GM12878 (cell line): ENCODE results near the gene CCDC88C.

Experiments
- RCOR1 ChIP-seq: conservative IDR thresholded peaks from 2 replicates; pipeline ENCODE4 v1.6.1; 2012; ENCODE audit warnings: low read depth, low read length, improper control_type of control experiment
- TAF1 ChIP-seq: IDR thresholded peaks from 2 replicates; pipeline ENCODE4 v1.6.1; 2011; ENCODE audit warnings: mild to moderate bottlenecking, low read depth, low read length, borderline replicate concordance
- TF ChIP-seq, protein P1 (sequence below), 3 experiments: IDR thresholded peaks in 2 of 3; conservative IDR thresholded peaks in 1 of 3; 2 replicates each; pipeline ENCODE4 v1.5.1; 2011; ENCODE audit warnings: low read depth in 3 of 3, low read length in 3 of 3, mild to moderate bottlenecking in 3 of 3, control low read depth in 2 of 3, moderate library complexity in 2 of 3, inconsistent platforms in 1 of 3, mixed read lengths in 1 of 3; ENCODE audit not compliant: control insufficient read depth in 2 of 3, insufficient read depth in 1 of 3; ENCODE audit errors: extremely low read depth in 1 of 3

- no peak for TF ChIP-seq RCOR1
- TF ChIP-seq, protein P1, sequence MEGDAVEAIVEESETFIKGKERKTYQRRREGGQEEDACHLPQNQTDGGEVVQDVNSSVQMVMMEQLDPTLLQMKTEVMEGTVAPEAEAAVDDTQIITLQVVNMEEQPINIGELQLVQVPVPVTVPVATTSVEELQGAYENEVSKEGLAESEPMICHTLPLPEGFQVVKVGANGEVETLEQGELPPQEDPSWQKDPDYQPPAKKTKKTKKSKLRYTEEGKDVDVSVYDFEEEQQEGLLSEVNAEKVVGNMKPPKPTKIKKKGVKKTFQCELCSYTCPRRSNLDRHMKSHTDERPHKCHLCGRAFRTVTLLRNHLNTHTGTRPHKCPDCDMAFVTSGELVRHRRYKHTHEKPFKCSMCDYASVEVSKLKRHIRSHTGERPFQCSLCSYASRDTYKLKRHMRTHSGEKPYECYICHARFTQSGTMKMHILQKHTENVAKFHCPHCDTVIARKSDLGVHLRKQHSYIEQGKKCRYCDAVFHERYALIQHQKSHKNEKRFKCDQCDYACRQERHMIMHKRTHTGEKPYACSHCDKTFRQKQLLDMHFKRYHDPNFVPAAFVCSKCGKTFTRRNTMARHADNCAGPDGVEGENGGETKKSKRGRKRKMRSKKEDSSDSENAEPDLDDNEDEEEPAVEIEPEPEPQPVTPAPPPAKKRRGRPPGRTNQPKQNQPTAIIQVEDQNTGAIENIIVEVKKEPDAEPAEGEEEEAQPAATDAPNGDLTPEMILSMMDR (IDR thresholded peaks at IDR 0.05 in 2 of 3, conservative IDR thresholded peaks at IDR 0.05 in 1 of 3; ENCODE audit: control insufficient read depth in 2 of 3, extremely low read depth in 1 of 3, insufficient read depth in 1 of 3, low read depth in 3 of 3, low read length in 3 of 3) = 0 out of 6 replicates have a peak, but pooled peaks have one; percentile 6 to 20 (median 8)
- TF ChIP-seq TAF1 = 0 out of 2 replicates have a peak, but pooled peaks have one; percentile 21
Measured at GRCh38 chr14:91252871-91253794, 164.5 kb downstream of the CCDC88C start.
